HG03139 (cell line): ENCODE data around the gene CCNL1.
"Not testable (repeated sequence)": the region's sequence is repeated elsewhere in the genome, so short reads cannot be mapped to it uniquely, and the experiment has no call there.

Experiments used
- ATAC-seq: cut with Tn5 transposase; IDR thresholded peaks from one replicate; pipeline ENCODE4 v1.9.1; 2021; ENCODE audit not compliant: unreplicated experiment

CCNL1 gene

DNA sequence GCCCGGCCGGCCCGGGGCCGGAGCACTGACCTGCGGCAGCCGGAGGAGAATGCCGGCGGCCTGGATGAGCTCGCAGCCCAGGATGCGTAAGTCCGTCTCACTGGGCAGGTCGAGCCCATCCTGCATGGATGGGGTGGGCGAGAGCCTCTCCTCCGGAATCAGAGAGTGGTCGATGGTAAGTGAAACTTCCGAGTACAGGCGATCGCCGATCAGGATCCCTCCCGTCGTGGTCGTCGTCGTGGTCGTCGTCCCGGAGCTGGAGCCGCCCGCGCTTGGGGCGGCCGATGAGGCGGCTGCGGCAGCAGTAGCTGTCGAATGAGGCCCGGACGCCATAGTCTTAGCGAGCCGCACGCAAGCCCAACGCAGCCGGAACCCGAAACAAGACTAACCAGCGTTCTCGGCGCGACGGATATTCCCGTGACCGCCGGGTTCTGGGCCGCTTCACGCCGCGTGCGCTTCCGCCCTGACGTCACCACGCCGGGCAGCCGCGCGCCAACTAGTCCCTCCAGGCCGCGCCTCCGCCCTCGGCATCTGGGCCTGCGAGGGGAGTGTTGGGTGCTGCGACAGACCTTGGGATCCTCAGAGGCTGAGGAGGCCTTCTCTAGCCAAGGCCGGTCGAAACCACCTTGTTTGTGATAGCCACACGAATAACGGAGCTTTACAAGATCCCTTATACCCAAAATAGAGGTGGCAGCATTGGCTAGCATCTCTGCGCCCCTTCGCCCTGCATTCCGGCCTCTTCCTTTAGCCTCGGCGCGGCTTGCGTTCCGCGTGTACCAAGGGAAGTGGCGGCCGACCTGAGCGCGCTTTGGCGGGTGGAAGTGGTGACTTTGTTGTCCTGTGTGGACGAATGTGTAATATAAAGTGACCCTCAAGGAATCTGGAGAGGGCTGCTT lies at the start of gene CCNL1:
Gene CCNL1 (minus strand): TSS at position 386 of the 896 bp plus-strand sequence. CDS start 53 bp downstream, at position 333.
- ATAC-seq: peak; percentile 80

DNA sequence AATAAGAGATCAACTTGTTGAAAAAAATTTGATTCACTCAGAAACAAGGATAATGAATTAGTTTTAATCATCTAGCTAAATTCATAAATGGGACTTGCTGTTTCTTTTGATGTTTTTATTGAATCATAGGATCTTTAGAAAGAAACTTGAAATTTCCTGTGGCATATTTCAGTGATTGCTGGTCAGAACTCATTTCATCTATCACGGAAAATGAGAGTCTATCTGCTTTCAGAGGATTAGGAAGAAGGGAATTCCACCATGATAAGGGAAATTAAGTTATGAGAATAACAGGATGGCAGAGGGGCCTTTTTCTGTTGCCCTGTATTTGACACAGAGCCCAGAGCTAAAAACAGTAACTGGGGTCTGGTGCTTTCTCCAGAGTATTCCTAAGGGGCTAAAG lies 44.9 kb upstream of the CCNL1 start:
- no peak for ATAC-seq

DNA sequence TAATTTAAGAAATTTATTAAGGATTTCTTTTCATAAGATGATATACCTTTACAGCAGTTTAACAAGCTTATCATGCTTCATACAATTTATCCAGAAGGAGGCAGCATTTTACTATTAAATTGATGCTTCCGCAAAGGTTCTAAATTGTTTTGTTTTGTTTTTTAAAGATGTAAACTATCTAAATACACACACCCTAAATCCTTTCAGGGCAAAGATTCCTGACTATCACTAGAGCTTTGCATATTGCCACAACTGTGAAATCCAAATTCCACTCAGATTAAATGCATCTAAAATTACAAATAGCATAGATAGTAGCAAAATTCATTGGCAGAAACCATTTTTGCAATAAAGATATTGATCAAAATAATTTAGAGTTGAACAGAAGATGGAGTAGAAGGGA lies 44.5 kb upstream of the CCNL1 start:
- no peak for ATAC-seq

DNA sequence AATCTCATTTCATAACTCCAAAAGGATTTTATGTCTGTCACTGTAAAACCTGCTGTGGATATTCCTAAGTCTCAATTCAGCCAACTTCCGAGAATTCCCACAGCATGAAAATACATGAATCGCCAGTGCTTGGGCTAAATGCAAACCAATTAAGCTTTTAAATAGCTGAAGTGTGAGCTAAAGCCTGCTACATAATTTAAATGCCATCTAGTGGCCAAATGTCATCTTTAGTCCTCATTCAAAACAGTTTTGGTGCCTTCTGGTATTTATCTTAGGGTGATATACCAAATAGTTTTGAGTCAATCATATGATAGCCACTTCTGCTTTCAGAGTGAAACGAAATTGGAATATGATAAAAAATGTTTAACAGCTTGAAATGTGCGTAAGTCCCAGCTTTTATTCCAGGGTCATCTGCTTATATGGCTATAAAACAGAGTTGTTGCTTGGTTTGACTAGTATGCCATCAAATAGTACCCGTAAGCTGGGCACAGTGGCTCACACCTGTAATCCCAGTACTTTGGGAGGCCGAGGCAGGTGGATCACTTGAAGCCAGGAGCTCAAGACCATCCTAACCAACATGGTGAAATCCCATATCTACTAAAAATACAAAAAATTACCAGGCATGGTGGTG lies 41.8 kb upstream of the CCNL1 start:
- ATAC-seq: peak; percentile 68

DNA sequence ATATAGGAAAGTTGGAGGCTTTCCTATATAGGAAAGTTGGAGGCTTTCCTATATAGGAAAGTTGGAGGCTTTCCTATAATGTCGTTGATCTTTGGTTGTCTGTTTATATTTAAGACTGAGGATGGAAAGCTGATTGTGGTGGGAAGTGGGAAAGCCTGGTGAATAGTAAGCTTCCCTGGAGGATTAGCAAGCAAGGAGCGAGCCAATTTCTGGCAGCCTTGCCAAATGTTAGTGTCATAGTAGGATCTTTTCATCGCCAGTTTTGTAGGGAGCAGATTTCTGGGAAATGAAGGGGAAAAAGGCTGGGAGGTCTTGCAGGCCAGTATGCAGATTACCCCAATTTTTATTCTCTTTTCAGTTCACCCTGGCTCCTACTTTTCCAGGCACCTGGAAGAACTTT lies 39.9 kb upstream of the CCNL1 start:
- no peak for ATAC-seq

DNA sequence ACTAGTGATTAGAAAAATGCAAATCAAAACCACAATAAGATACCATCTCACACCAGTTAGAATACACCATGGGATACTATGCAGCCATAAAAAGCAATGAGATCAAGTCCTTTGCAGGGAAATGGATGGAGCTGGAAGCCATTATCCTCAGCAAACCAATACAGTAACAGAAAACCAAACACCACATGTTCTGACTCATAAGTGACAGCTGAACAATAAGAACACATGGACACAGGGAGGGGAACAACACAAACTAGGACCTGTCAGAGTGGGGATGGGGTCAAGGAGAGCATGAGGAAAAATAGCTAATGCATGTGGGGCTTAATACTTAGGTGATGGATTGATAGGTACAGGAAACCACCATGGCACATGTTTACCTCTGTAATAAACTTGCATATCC lies 36.0 kb upstream of the CCNL1 start:
- no peak for ATAC-seq

DNA sequence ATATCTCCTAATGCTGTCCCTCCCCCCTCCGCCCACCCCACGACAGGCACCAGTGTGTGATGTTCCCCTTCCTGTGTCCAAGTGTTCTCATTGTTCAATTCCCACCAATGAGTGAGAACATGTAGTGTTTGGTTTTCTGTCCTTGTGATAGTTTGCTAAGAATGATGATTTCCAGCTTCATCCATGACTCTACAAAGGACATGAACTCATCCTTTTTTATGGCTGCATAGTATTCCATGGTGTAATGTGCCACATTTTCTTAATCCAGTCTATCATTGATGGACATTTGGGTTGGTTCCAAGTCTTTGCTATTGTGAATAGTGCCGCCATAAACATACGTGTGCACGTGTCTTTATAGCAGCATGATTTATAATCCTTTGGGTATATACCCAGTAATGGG lies 31.2 kb upstream of the CCNL1 start:
- not testable (repeated sequence) for ATAC-seq

DNA sequence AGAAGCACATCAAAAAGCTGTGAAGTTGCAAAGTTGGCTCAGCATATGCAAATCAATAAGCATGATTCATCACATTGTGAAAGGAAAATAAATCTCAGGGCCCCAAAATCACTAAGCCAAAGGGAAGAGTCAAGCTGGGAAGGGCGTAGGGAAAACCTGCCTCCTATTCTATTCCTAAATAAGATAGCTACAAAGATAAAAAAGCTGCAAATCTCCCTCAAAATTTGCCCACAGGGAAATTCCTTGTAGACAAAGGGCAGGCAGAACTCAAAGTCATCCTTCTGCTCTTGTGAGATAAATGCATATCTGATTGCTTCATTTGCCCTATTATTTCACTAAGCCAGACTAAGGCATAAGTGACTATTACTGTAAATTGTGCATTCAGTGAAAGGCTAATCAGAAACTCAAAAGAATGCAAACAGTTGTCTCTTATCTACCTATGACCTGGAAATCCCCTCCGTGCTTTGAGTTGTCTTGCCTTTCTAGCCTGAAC lies 30.5 kb upstream of the CCNL1 start:
- no peak for ATAC-seq

DNA sequence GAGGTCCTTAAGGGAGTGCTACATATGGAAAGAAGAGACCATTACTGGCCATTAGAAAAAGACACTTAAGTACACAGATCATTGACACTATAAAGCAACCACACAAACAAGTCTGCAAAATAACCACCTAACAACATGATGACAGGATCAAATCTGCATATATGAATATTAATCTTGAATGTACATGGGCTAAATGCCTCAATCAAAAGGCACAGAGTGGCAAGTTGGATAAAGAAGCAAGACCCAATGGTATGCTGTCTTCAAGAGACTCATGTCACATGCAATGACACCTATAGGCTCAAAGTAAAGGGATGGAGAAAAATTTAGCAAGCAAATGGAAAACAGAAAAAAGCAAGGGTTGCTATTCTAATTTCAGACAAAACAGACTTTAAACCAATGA lies 28.4 kb upstream of the CCNL1 start:
- ATAC-seq: no peak

DNA sequence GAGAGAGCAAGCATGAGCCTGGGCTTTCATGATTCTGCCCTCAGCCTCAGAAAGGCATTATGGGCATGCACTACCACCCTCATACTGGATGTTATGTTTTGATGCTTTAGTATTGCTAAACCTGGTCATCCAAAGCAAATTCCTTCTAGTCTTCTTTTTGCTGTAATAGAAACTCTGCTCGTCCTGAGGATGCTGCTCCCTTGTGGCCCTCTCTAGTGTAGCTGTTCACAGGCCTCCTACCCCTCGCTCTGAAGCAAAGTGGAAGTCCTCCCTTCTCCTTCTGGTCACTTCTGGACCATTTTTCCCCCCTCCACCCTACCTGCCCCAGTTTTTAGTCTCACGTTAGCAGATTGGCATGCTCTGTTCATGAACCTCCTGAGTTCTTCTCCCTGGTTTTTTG lies 22.9 kb upstream of the CCNL1 start:
- no peak for ATAC-seq

DNA sequence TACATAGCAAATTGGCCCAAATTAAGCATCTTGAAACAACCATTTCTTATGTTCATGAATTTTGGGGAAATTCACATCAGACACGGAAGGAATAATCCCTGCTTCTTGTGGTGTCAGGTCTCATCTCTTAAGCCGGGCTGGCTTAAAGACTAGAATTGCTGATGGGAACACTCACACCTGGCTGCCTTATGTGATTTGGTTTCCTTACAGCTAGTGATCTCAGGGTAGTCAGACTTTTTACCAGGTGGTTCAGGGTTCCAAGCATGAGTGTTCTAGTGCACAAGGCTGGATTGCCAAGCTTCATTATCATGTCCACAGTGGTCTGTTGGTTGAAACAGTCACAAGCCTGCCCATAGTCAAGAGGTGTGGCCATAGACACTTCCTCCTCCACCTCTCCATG lies 20.3 kb upstream of the CCNL1 start:
- ATAC-seq: no peak

DNA sequence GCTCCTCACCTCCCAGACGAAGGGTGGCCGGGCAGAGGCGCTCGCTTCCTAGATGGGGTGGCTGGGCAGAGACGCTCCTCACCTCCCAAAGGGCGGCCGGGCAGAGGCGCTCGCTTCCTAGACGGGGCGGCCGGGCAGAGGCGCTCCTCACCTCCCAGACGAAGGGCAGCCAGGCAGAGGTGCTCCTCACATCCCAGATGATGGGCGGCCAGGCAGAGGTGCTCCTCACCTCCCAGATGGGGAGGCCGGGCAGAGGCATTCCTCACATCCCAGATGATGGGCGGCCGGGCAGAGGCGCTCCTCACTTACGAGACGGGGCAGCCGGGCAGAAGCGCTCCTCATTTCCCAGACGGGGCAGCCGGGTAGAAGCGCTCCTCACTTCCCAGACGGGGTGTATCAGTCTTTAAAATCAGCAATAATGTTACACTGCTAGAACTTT lies 19.4 kb upstream of the CCNL1 start:
- no peak for ATAC-seq

DNA sequence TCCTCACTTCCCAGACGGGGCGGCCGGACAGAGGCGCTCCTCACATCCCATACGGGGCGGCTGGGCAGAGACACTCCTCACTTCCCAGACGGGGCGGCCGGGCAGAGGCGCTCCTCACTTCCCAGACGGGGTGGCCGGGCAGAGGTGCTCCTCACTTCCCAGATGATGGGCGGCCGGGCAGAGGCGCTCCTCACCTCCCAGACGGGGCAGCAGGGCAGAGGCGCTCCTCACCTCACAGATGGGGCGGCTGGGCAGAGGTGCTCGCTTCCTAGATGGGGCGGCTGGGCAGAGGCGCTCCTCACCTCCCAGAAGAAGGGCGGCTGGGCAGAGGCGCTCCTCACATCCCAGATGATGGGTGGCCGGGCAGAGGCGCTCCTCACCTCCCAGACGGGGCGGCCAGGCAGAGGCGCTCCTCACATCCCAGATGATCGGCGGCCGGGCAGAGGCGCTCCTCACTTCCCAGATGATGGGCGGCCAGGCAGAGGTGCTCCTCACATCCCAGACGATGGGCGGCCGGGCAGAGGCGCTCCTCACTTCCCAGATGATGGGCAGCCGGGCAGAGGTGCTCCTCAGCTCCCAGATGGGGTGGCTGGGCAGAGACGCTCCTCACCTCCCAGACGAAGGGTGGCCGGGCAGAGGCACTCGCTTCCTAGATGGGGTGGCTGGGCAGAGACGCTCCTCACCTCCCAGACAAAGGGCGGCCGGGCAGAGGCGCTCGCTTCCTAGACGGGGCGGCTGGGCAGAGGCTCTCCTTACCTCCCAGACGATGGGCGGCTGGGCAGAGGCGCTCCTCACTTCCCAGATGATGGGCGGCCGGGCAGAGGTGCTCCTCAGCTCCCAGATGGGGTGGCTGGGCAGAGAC lies 18.8 kb upstream of the CCNL1 start:
- ATAC-seq: not testable (repeated sequence)

DNA sequence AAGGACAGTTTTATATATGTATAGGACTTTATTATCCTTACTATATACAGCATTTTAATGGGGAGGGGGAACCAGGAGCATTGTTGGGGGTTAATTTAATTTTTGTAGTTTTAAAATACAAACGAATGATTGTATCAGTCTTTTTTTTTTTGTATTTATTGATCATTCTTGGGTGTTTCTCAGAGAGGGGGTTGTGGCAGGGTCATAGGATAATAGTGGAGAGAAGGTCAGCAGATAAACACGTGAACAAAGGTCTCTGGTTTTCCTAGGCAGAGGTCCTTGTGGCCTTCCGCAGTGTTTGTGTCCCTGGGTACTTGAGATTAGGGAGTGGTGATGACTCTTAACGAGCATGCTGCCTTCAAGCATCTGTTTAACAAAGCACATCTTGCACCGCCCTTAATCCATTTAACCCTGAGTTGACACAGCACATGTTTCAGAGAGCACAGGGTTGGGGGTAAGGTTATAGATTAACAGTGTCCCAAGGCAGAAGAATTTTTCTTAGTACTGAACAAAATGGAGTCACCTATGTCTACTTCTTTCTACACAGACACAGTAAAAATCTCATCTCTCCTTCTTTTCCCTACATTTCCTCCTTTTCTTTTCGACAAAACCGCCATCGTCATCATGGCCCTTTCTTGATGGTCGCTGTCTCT lies 18.0 kb upstream of the CCNL1 start:
- ATAC-seq: not testable (repeated sequence)

DNA sequence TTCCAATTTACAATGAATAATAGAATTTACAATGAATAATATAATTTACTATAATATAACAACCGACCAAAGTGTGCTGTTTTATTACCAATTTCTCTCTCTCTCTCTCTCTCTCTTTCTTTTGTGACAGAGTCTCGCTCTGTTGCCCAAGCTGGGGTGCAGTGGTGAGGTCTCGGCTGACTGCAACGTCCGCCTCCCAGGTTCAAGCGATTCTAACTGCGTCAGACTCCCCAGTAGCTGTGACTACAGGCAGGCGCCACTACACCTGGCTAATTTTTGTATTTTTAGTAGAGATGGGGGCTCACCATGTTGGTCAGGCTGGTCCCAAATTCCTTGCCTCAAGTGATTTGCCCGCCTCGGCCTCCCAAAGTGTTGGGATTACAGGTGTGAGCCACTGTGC lies 17.0 kb upstream of the CCNL1 start:
- ATAC-seq: no peak

DNA sequence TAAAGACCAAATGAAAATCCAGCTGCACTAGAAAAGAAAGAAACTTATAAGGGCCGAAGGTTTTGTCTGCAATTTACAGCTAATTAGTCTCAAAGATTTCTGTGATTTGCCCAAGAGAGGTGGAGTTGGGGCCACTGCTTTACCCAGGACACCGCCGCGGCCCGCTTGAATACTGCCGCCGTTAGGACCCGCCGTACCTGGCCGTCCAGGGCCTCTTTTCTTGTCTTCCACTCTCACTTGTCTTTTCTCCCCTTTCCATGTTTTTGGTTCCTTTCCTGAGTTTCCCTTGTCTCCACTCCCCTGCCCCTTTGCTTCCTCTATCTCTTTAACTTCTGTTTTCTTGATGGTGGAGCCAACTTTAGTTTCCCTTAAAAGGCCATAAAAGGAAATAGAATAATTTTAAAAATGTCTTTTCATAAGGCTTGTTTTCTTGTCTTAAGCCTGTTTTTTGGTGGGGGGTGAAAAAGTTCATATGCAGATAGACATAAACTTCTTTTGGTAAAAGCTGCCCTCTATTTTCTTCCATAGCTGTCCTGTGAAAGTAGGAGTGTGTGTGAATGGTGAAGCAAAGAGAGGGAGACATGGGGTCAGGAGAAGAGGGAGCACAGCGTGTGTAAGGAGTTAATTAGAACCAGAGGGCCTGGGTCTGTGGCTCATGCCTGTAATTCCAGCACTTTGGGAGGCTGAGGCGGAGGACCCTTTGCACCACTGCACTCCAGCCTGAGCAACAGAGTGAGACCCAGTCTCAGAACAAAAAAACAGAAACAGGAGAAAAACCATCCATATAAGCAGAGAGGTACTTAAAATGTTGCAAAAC lies 16.0 kb upstream of the CCNL1 start:
- no peak for ATAC-seq

DNA sequence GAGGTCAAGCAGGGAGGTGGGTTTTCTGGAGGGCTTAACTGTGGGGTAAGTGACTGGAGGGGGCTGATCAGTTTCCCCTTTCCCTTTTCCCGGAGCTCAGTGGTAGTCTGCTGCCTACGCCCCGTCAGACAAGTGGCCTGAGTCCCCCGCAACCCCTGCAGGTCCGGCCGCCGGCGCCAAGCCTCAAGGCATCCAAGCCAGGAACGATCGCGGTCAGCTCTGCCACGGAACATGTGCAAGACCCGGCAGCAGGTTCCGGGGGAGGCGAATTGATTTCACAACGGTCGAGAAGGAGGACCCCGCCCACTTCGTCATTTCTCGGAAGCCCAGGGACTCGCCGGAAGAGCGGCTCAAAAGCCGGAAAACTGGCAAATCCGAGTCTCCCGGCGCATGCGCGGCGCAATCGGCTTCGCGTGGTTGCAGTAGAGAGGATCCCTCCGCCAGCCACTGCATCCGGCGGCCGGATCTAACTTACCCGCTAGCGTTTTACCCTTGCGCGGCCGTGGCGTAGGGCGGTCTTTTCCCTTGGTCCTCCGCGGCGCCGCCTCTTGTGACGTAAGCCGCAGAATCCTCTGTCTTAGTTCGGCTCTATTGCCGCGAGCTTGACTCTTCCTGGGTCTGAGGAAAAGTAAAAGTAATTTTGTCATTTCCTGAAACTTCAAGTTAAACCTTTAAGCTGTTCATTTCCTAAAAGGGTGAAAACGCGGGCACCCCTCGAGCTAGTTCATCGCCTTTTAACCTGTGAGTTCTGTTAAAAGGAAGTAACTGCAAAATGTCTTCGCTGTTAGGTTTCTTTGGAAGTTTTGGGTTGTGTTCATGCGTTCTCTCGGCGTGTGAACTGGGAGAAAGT lies 14.9 kb upstream of the CCNL1 start:
- ATAC-seq: peak; percentile 93

DNA sequence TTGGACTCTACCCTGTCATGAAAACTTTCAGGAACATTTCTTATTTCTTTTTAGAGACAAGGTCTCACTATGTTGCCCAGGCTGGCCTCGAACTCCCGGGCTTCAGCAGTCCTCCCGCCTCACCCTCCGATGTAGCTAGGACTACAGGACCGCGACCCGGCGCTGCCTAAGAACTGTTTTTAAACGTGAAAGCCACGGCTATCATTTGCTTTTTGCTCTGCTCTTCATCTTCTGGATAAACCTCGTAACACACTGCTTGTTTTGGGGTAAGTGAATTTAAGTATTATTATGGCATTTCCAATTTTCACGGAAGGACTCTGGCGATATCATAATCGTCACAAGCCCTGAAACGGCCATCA lies 14.3 kb upstream of the CCNL1 start:
- ATAC-seq: no peak

DNA sequence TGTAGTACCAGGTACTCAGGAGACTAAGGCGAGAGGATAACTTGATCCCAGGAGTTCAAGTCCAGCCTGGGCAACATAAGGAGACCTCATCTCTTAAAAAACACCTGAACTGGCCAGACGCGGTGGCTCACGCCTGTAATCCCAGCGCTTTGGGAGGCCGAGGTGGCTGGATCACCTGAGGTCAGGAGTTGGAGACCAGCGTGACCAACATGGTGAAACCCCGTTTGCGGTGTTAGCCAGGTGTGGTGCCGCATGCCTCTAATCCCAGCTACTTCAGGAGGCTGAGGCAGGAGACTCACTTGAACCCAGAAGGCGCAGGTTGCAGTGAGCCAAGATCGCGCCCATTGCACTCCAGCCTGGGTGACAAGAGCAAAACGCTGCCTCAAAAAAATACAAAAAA lies 13.4 kb upstream of the CCNL1 start:
- not testable (repeated sequence) for ATAC-seq
